ENCODE measurements around the gene RNF113B.

RNF113B gene

DNA sequence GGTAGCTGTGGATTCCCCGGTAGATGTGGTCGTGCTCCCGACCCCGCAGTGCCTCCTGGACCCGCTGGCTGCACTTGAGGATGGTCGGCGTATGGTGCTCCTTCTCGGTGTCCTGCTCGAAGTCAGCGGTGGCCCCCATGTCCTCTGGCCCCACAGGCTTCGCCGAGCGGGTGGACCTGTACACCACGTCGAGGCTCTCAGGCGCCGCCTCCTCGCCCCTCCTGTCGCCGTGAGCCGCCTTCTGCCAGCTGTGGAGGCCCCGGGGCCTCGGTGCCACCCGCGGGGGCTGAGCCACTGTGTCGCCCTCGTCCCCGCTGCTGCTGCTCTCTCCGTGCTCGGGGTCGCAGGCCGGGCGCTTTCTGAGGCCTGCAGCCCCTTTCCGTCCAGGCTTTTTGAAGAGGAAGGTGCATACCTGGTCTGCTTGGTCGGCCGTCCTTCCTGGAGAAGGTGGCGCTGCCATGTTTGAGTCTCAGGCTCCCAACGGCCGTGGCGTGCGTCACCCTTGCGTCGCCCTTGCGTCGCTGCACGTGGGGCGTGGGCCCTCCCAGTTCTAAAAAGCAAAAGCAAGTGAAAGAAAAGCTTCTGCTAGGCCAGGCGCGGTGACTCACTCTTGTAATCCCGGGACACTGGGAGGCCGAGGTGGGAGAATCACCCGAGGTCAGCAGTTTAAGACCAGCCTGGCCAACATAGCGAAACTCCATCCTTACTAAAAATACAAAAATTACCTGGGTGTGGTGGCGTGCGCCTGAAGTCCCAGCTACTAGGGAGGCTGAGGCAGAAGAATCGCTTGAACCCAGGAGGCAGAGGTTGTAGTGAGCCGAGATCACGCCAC, at the start of gene RNF113B:
TSS of gene RNF113B (minus strand) at position 493 of the 832 bp plus-strand sequence. CDS start at position 460, 33 bp downstream.
- no peak for DNase-seq (ENCODE audit: low read depth, low spot score)

DNA sequence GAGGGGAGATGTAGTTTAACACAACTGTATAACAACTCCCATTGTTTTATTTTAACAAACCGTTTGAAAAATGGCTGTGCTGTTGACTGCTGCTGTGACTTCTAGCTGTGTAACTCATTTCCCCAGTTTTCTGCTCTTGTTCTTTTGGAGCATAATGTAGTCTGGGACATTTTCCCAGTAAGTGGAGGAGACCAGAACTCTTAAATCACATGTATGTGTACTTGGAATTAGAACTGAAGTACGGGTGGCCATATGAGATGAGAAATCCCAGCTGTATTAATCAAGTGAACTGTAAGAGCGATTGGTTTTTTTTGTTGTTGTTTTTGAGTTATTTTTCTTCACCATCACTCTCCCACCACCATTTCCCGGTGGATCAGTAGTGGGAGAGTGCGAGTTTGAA, 49.4 kb upstream of the RNF113B start:
- no peak for DNase-seq (ENCODE audit: low read depth, low spot score)

DNA sequence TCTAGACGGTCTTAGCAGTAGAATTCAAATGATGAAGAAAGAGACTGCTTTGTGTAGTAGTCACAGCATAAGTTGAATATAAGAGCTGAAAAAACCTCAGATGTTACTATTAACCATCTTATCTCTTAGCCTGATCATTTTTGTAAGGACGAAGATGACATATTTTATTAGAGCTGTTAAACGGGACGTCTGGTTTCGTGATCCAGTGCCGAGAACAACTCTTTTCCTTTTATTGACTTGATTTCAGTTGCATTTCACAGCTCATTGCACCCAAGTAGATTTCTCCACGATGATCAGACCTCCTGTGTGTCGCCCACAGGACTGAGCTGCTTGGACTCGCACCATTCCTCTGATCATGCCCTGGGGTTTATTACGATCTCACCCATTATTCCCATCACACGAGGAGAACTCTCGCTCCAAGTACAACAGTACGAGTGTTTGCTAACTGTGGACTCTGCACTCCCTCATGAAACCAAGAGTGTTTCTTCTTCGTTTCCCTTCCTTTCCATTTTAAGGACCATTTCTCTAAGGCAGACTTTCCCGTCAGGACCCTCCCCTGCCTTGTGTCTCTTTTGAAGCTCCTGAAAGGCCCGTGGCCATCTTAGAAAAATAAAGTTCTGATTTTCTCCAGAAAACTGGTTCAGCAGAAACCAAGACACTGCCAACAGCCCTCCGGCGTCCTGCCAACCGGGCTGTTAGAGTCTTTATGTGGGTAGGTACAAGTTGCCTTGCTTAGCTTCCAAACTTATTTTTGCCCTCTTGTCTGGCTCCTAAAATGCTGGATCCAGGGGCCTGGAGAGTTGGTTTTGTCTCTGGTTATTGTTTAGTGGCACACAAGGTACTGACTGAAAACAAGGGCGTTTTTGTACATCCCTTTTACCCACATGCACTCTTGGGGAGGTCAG, 48.2 kb upstream of the RNF113B start:
- no peak for DNase-seq (ENCODE audit: low read depth, low spot score)

GRCh38 chr13:98224557-98224956, 47.5 kb upstream of the RNF113B start:
- DNase-seq (ENCODE audit: low read depth, low spot score): no peak

DNA sequence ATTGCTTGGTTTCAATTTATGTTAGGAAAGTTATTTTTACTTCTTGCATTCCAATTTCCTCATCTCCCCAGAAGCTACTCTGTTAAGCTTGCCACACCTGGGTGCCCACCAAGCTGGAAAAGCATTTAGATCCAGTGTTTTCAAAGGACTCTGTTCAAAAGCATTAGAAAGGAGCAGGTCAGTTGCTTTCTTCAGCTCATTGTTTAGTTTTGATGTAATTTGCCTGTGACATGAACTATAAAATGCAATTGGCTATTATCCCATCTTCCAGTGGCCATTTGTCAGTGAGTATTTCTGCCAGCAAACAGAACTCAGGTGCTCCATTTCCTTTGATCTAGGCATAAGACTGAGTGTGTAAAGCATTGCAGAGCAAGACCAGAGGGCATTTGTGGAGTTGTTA, 46.7 kb upstream of the RNF113B start:
- DNase-seq (ENCODE audit: low read depth, low spot score): no peak

DNA sequence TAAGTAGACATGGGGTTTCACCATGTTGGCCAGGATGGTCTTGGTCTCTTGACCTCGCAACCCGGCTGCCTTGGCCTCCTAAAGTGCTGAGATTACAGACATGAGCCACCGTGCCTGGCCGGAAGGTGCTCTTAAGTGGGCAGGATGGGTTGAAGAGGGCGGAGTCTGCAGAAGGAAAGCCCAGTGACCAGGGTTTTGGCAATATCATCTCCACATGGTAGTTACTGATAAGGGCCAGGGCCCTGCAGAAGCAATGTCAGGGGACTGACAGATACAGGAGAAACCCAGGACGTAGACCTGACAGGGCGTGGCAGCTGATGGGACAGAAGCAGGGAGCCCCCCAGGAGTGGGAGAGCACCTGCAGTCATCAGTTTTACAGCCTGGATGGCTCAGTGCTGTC, 45.7 kb upstream of the RNF113B start:
- no peak for DNase-seq (ENCODE audit: low read depth, low spot score)

DNA sequence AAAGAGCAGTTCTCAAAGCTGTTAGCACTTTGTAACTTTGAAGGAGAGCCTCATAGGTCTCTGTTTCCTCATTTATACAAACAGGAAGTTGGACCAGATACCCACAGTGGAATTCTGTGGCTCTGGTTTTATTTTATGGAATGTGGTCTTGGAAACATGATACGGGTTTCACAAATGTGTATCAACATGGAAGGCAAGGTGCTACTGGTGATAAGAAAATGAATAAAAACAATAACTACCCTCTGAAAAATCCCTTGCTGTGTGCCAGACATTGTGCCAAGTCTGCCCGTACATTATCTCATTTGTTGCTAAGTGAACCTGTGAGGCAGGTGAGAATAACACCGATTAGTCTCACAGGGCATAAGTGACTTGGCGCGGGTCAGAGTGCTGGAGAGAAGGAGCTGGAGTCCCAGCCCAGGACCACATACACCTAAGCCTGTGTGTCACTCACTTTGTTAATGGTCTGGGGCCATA, 45.0 kb upstream of the RNF113B start:
- DNase-seq (ENCODE audit: low read depth, low spot score): no peak

DNA sequence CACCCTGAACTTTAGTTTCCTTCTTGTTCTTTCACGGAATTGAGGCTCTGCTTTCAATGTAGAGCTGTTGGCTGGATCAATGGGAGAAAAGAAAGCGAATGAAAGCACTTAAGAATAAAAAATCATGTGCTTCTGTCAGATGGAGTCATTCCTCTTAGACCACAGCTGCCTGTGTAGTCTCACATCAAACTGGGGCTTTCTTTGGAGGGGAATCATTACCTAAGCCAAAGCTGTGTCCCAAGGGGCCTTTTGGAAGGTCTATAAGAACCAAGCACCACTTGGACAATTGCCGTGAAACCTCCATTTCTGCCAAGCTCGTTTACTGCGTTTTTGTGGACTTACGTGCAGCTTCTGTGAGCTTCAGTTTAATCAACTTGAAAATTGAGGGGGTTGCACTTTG, 44.2 kb upstream of the RNF113B start:
- DNase-seq (ENCODE audit: low read depth, low spot score): no peak

DNA sequence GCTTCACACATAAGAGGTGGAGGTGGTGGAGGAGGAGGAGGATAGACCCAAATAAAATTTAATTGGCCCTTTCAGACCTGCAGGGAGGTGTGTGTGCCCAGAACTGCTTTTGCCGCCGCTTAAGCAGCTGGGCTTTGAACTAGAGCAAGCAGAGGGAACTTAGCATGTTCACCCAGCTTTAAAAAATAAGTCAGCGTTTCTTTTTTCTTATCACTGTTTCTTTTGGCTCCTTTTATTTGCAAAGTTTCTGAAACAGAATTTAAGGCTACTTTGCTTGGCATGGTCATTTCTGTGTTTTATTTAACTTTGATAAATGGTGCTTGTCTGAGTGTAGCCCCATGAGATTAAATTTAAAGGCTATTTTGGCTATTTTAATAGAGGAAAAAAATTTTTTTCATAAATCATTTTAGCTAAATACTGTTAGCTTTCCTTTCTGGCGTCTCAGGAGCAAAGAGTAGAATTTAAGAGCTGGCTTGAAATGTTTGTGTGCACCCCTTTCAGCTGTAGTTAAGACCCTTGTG, 43.3 kb upstream of the RNF113B start:
- no peak for DNase-seq (ENCODE audit: low read depth, low spot score)

- DNase-seq (ENCODE audit: low read depth, low spot score): no peak
These were observed 42.6 kb upstream of the RNF113B start for GRCh38 chr13:98219685-98220084.

- no peak for DNase-seq (ENCODE audit: low read depth, low spot score)
These were observed 40.5 kb upstream of the RNF113B start for GRCh38 chr13:98217597-98217996.

DNA sequence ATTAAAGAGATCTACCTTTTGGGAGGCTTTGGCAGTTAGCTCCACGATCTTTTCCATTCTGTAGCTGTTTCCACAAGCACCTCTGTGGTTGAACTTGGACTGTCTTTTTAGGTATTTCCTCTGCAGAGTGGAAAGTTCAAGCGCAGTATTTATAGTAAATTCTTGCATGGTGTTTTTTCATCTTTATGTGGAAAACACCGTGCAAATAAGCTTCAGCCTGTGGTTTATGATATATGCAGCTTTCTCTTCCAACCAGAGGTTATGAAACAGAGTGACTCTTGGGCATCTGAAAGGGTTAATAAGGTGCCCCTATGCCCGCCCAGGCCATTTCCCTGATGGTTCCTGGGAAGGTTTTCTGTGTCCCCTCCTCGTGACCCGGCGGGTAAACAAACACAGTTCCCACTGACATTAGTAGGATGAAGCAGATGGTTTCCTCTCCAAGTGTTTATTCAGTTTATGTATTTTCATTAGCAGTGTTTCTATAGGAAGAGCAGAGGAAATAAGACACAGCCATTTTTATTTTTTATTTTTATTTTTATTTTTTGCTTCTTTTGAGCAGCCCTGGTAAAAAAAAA, 39.7 kb upstream of the RNF113B start:
- DNase-seq (ENCODE audit: low read depth, low spot score): no peak

DNA sequence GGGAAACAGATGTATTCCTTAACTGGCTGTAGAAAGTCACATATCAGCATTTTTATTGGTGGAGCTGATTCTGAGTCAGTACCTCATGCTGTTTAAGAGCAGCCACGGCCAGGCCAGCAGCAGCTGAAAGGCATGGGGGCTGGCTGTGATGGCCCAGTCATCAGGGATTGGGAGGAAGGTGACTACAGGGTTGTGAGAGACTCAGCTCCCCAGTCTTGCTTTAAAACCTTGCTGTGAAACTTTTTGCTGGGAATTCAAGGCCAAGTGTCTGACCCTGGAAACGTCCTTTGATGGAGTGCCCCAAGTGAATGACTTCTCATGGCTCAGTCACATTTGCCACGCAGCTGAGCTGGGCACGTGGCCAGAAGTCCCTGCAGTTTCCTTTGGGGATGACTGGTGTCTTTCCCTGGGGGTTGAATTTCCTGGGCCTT, 39.1 kb upstream of the RNF113B start:
- no peak for DNase-seq (ENCODE audit: low read depth, low spot score)

- no peak for DNase-seq (ENCODE audit: low read depth, low spot score)
These were observed 38.4 kb upstream of the RNF113B start for GRCh38 chr13:98215508-98215907.

- no peak for DNase-seq (ENCODE audit: low read depth, low spot score)
These were observed 37.6 kb upstream of the RNF113B start for GRCh38 chr13:98214707-98215106.

- no peak for DNase-seq (ENCODE audit: low read depth, low spot score)
These were observed 37.1 kb upstream of the RNF113B start for GRCh38 chr13:98214008-98214643.

DNA sequence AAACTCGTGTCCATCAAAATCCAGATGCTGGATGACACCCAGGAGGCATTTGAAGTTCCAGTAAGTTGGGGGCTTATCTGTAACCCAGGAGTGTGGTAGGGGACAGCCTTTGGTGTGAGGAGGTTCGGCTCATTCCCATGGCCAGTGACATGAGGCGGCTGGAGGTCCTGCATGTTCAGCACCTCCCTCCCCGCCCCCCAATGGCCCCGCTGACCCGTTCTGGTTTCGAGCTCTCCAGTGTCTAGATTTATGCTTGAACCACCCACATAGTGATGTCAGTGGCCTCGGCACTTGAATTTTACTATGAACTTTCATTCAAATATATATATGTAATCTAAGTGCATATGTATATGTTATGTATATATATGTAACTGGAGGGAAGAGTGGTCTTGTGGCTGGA, 36.3 kb upstream of the RNF113B start:
- no peak for DNase-seq (ENCODE audit: low read depth, low spot score)

DNA sequence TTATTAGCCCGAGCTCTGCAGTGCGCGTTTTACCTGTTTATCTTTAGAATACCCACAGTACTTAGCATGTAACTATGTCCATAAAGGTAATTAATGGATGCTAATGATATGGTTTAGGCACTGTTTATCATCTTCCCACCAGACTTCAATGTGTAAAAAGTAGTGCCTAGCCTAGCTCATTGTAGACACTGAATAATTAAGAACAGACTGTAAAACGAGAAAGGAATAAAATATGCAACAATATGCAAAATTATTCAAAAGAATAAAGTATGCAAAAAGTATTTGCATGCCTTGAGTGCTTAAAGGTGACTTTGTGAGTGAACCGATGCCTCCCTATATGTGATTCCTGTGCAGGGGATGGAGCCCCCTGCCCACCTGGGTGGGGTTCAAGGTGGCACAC, 35.7 kb upstream of the RNF113B start:
- DNase-seq (ENCODE audit: low read depth, low spot score): no peak

- no peak for DNase-seq (ENCODE audit: low read depth, low spot score)
These were observed 31.5 kb upstream of the RNF113B start for GRCh38 chr13:98208606-98209005.

- no peak for DNase-seq (ENCODE audit: low read depth, low spot score)
These were observed 30.3 kb upstream of the RNF113B start for GRCh38 chr13:98207416-98207815.

- DNase-seq (ENCODE audit: low read depth, low spot score): no peak
These were observed 29.9 kb upstream of the RNF113B start for GRCh38 chr13:98206946-98207345.

Data from activated CD4-positive, CD25-positive, alpha-beta regulatory T cell treated with anti-CD3 and anti-CD28 coated beads, Interleukin-2, amount 50 U/mL, for 16 hours (primary cell).